HepG2 (cell line): ENCODE measurements around the gene ZNF284. TPM values are rescaled to one million over a fixed set of nuclear protein-coding genes. Genes with fewer than 3 reads are reported as not detected.

Source experiments
- MYPOP ChIP-seq: sonication (generic); formaldehyde crosslinking; IDR thresholded peaks from 2 replicates; pipeline ENCODE4 v1.8.1; 2023; ENCODE audit warnings: mild to moderate bottlenecking, moderate library complexity, missing genetic modification reagents
- NFE2 ChIP-seq: sonication (generic); formaldehyde crosslinking; IDR thresholded peaks from 2 replicates; pipeline ENCODE4 v1.4.0; 2020; ENCODE audit warnings: missing genetic modification reagents
- NFKB2 ChIP-seq: sonication (generic); formaldehyde crosslinking; IDR thresholded peaks from 2 replicates; pipeline ENCODE4 v1.4.0; 2020; ENCODE audit warnings: missing genetic modification reagents, borderline replicate concordance
- PHF8 ChIP-seq: sonication (generic); formaldehyde crosslinking; IDR thresholded peaks from 2 replicates; pipeline ENCODE4 v1.5.0; 2020; ENCODE audit warnings: missing genetic modification reagents
- PREB ChIP-seq: sonication (generic); formaldehyde crosslinking; IDR thresholded peaks from 2 replicates; pipeline ENCODE4 v1.4.0; 2020; ENCODE audit warnings: missing genetic modification reagents
- RAD51 ChIP-seq: fragments of 450-650 bp; IDR thresholded peaks from 2 replicates; pipeline ENCODE4 v1.6.1; 2016; ENCODE audit warnings: borderline replicate concordance
- SP2 ChIP-seq: sonication (generic); formaldehyde crosslinking; IDR thresholded peaks from 2 replicates; pipeline ENCODE4 v1.5.1; 2020; ENCODE audit warnings: mild to moderate bottlenecking, missing genetic modification reagents
- TBX3 ChIP-seq: fragments of 450-650 bp; IDR thresholded peaks from 2 replicates; pipeline ENCODE4 v1.6.1; 2017; ENCODE audit warnings: antibody characterized with exemption, mild to moderate bottlenecking, inconsistent platforms, borderline replicate concordance
- ZBTB40 ChIP-seq, 2 experiments: fragments of 450-650 bp in 1 of 2; sonication (generic) in 1 of 2; formaldehyde crosslinking in 1 of 2; IDR thresholded peaks; 2 replicates each; pipeline versions ENCODE4 v1.6.1 to v1.8.0; 2016 to 2022; ENCODE audit warnings: antibody characterized with exemption in 1 of 2, mild to moderate bottlenecking in 1 of 2, missing genetic modification reagents in 1 of 2
- ZNF225 ChIP-seq: sonication (generic); formaldehyde crosslinking; IDR thresholded peaks from 2 replicates; pipeline ENCODE4 v1.4.0; 2020; ENCODE audit warnings: mild to moderate bottlenecking, missing genetic modification reagents
- ZNF251 ChIP-seq: sonication (generic); formaldehyde crosslinking; IDR thresholded peaks from 2 replicates; pipeline ENCODE4 v1.9.0; 2021; ENCODE audit warnings: mild to moderate bottlenecking, missing genetic modification reagents
- ZNF264 ChIP-seq: sonication (generic); formaldehyde crosslinking; IDR thresholded peaks from 2 replicates; pipeline ENCODE4 v1.4.0; 2020; ENCODE audit warnings: missing genetic modification reagents
- ZNF282 ChIP-seq: fragments of 450-650 bp; IDR thresholded peaks from 2 replicates; pipeline ENCODE4 v1.6.1; 2018; ENCODE audit not compliant: partially characterized antibody
- ZNF556 ChIP-seq: sonication (generic); formaldehyde crosslinking; IDR thresholded peaks from 2 replicates; pipeline ENCODE4 v1.4.0; 2020; ENCODE audit warnings: mild to moderate bottlenecking, missing genetic modification reagents, borderline replicate concordance
- ZNF605 ChIP-seq: sonication (generic); formaldehyde crosslinking; IDR thresholded peaks from 2 replicates; pipeline ENCODE4 v1.8.0; 2022; ENCODE audit warnings: mild to moderate bottlenecking, missing genetic modification reagents
- polyA plus RNA-seq, 8 experiments: library from polyadenylated mRNA; depleted of rRNA in 3 of 8; stranded (reverse) in 7 of 8; unstranded in 1 of 8; fragments of >200 nt; fragmentation: Illumina TruSeq in 4 of 8; extraction: Trizol in 4 of 8; gene quantifications; 2 replicates each; pipeline versions ENCODE4 v1.2.1 to v1.2.3, GENCODE V29; 2011 to 2016; ENCODE audit warnings: low read depth in 4 of 8, missing spikeins in 1 of 8, mixed read lengths in 1 of 8; ENCODE audit not compliant: insufficient read depth in 1 of 8
- total RNA-seq, 5 experiments: library from RNA; depleted of rRNA; stranded (reverse); fragments of >200 nt; fragmentation: Illumina TruSeq; extraction: Trizol; gene quantifications; 2 replicates each; pipeline ENCODE4 v1.2.3, GENCODE V29; 2016; ENCODE audit warnings: low read depth in 1 of 5
- TF ChIP-seq, protein P1 (sequence below): sonication (generic); formaldehyde crosslinking; IDR thresholded peaks from 2 replicates; pipeline ENCODE4 v1.4.0; 2020; ENCODE audit warnings: missing genetic modification reagents

ZNF284 gene
- total and polyA plus RNA-seq, 2 of the 13 experiments (the other 11 are each of a cell fraction or from before 2014, with no cell fraction given) = 1.2 to 2.3 TPM

DNA sequence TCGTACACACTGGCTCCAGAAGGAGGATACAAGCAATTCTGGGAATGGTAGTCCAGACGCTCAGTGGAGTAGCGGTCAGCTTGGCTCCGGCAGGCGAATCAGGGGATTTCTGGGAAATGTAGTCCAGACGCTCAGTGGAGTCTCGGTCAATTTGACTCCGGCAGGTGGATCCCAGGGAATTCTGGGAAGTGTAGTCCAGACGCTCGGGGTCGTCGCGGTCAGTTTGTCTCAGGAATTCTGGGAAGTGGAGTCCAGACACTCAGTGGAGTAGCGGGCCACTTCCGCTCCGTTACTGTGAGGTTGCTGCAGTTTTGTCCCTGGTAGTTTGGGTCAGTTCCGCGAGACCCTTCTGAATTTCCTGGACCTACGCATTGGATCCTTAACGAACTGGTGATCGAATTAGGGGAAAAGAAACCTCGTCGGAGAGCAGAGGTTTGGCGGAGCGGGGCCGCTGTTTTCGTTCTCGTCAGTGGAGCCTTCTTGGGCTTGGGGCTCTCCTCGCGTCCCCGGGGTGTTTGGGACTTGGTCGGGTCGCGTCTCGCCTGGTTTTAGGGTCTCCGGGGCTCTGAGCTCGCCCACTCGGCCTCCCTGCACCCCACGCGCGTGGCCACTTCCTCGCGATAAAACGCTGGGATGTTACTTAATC is 41.3 kb downstream of the ZNF284 start, which contains the start of gene ZNF225 (continued):
- TF ChIP-seq ZBTB40 (IDR thresholded peaks at IDR 0.05) (peak; percentile 20; the same call in 1 of the 2 replicates), ZBTB40 (CRISPR knock-in tag; IDR thresholded peaks at IDR 0.05) (peak; percentile 84; the same call in 1 of the 2 replicates), PHF8 (CRISPR knock-in tag) (peak; percentile 81), NFE2 (no peak), ZNF251 (CRISPR knock-in tag) (no peak), ZNF556 (CRISPR knock-in tag) (peak; percentile 71; the same call in 1 of the 2 replicates), ZNF225 (no peak), RAD51 (no peak), NFKB2 (CRISPR knock-in tag) (no peak), ZNF264 (no peak), PREB (no peak), TBX3 (no peak), ZNF605 (peak; percentile 81), ZNF282 (no peak), SP2 (CRISPR knock-in tag) (no peak), MYPOP (CRISPR knock-in tag) (0 out of 2 replicates have a peak, but pooled peaks have one; percentile 9)
- TF ChIP-seq, protein P1, sequence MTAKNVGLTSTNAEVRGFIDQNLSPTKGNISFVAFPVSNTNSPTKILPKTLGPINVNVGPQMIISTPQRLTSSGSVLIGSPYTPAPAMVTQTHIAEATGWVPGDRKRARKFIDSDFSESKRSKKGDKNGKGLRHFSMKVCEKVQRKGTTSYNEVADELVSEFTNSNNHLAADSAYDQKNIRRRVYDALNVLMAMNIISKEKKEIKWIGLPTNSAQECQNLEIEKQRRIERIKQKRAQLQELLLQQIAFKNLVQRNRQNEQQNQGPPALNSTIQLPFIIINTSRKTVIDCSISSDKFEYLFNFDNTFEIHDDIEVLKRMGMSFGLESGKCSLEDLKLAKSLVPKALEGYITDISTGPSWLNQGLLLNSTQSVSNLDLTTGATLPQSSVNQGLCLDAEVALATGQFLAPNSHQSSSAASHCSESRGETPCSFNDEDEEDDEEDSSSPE (CRISPR knock-in tag) = peak; percentile 33; the same call in 1 of the 2 replicates
